Activated CD4-positive, alpha-beta memory T cell treated with anti-CD3 and anti-CD28 coated beads, Interleukin-2, amount 10 ng/mL, durations not matched to agents 7 days and 5 days (primary cell): ENCODE results near the gene CCDC183. TPM values are rescaled to one million over a fixed set of nuclear protein-coding genes. Genes with fewer than 3 reads are reported as not detected.
"Not testable (repeated sequence)": the region's sequence is repeated elsewhere in the genome, so short reads cannot be mapped to it uniquely, and the experiment has no call there.

Experiments
- CTCF ChIA-PET: fragments of 350-600 bp; sonication (Branson Sonifier 250); formaldehyde crosslinking; loops from one replicate; lab custom pipeline; 2021; ENCODE audit warnings: antibody characterized with exemption, inconsistent platforms; lab: Charles Lee
- POLR2A ChIA-PET: fragments of 350-600 bp; sonication (Branson Sonifier 250); formaldehyde crosslinking; loops from one replicate; lab custom pipeline; 2021; ENCODE audit warnings: antibody characterized with exemption; lab: Charles Lee
- DNase-seq: peaks from one replicate; pipeline ENCODE4 v3.0.0-alpha.2; 2020
- H3K27ac Mint-ChIP-seq: one replicate; pipeline ENCODE4 v1.8.0; 2021; ENCODE audit warnings: mild to moderate bottlenecking, mixed read lengths
- H3K27me3 Mint-ChIP-seq: one replicate; pipeline ENCODE4 v1.8.0; 2021; ENCODE audit warnings: mixed read lengths
- H3K36me3 Mint-ChIP-seq: one replicate; pipeline ENCODE4 v1.8.0; 2021; ENCODE audit warnings: low read depth, mixed read lengths
- H3K4me1 Mint-ChIP-seq: one replicate; pipeline ENCODE4 v1.8.0; 2021; ENCODE audit warnings: mixed read lengths
- H3K4me3 Mint-ChIP-seq: one replicate; pipeline ENCODE4 v1.8.0; 2021; ENCODE audit warnings: mild to moderate bottlenecking, mixed read lengths
- H3K9me3 Mint-ChIP-seq: one replicate; pipeline ENCODE4 v1.8.0; 2021; ENCODE audit warnings: mixed read lengths
- total RNA-seq, 2 experiments: library from RNA; stranded (reverse); gene quantifications; one replicate each; pipeline ENCODE4 v1.2.3, GENCODE V29; 2021

Gene CCDC183
- total RNA-seq, 2 experiments from 2014 or later = 0.96 to 1.4 TPM

DNA sequence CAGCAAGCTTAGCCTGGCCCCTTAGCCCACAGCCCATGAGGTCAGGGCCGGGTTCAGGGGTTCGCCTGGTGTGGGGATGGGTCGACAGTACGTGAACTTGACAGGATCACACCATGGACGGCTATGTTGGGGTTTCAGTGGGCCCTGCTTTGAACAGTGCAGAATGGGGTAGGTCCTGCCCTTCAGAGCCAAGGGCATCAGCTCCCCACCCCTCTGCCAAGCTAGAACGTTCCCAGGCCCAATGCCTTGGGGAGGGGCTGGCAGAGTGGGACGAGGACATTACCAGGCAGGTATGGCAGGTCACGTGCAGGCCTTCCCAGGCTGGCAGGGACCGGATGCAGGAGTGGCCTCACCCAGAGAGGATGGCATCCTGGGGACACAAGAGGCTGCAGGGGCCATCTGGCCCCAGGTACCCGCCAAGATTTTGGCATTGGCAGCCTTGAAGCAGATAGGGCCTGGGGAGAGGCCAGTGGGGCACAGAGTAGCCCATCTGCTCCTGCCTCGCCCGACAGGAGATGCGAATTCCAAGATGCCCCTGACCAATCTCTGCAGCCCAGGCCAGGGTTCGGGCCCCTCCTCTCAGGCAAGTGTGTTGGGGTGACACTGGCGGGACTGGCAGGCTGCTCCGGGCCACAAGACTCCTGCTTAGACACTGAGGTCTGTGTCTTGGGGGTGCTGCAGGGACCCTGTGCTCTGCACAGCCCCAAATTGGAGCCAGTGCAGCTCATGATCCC, 45.7 kb downstream of the CCDC183 start:
- Mint-ChIP-seq H3K4me1 (peaks cover 20% of the 10 kb centered on the region), H3K36me3 (peaks cover 11% of the 10 kb centered on the region), H3K27ac (peak overlapping the region; percentile 64), H3K4me3 (peak overlapping the region; percentile 84)
- POLR2A ChIA-PET = interaction anchor here (0.7 to 1.8 kb wide), 10 partner anchors 13 to 399 kb away, joined by 3 to 10 read pairs (median 4); partner anchors contain the start of genes EDF1, FBXW5, RABL6 and TUBB4B
- not testable (repeated sequence) for H3K27me3 Mint-ChIP-seq, DNase-seq, H3K9me3 Mint-ChIP-seq
- CTCF ChIA-PET = interaction anchor here (0.8 to 2.8 kb wide), 31 partner anchors 10 to 395 kb away, joined by 3 to 34 read pairs (median 5); partner anchors contain the start of genes FUT7, PAXX, RABL6 and TMEM141

GRCh38 chr9:136842380-136842948, 46.3 kb downstream of the CCDC183 start, which contains the start of gene AJM1:
TSS of gene AJM1 (plus strand) at chr9:136842478. CDS start at chr9:136844415, 1,937 bp downstream.
- H3K9me3 Mint-ChIP-seq = not testable (repeated sequence)
- ChIA-PET POLR2A (interaction anchor here (1.1 to 1.8 kb wide), 11 partner anchors 13 to 398 kb away, joined by 3 to 10 read pairs (median 4); partner anchors contain the start of genes EDF1, FBXW5, RABL6 and TUBB4B), CTCF (interaction anchor here (0.7 to 2.8 kb wide), 34 partner anchors 11 to 394 kb away, joined by 3 to 34 read pairs (median 5); partner anchors contain the start of genes FUT7, PAXX, RABL6 and TMEM141)
- H3K4me3 Mint-ChIP-seq = peak within 1 kb of the TSS; percentile 84
- DNase-seq = peak; percentile 86
- peaks cover 24% of the 10 kb centered on the region for H3K4me1 Mint-ChIP-seq
- peak within 1 kb of the TSS; percentile 64 for H3K27ac Mint-ChIP-seq
- peaks cover 11% of the 10 kb centered on the region for H3K27me3 Mint-ChIP-seq
- H3K36me3 Mint-ChIP-seq = peaks cover 12% of the 10 kb centered on the region

- ChIA-PET CTCF (interaction anchor here (1.2 to 2.8 kb wide), 20 partner anchors 11 to 224 kb away, joined by 3 to 34 read pairs (median 7); partner anchors contain the start of genes FUT7, RABL6, TMEM141 and TRAF2), POLR2A (interaction anchor here (0.6 to 2.3 kb wide), 11 partner anchors 14 to 397 kb away, joined by 3 to 10 read pairs (median 4); partner anchors contain the start of genes EDF1, FBXW5 and TUBB4B)
- H3K27ac Mint-ChIP-seq = peak overlapping the region; percentile 26
Observed at GRCh38 chr9:136843159-136843800, 47.1 kb downstream of the CCDC183 start.

GRCh38 chr9:136843801-136844740, 47.9 kb downstream of the CCDC183 start:
- peaks cover 18% of the 10 kb centered on the region for H3K27me3 Mint-ChIP-seq
- H3K4me1 Mint-ChIP-seq = peaks cover 29% of the 10 kb centered on the region
- DNase-seq = peak; percentile 67
- H3K36me3 Mint-ChIP-seq = peaks cover 17% of the 10 kb centered on the region
- H3K9me3 Mint-ChIP-seq, H3K27ac Mint-ChIP-seq: not testable (repeated sequence)
- POLR2A ChIA-PET = interaction anchor here (0.8 to 2.3 kb wide), 5 partner anchors 36 to 396 kb away, joined by 3 to 6 read pairs (median 4); partner anchors contain the start of genes RABL6 and TUBB4B
- H3K4me3 Mint-ChIP-seq = peak overlapping the region; percentile 56
- CTCF ChIA-PET = interaction anchor here (0.8 to 2.8 kb wide), 8 partner anchors 34 to 220 kb away, joined by 3 to 34 read pairs (median 6); partner anchors contain the start of genes FUT7 and RABL6

More at GRCh38 chr9:136843159-136843800, 47.1 kb downstream of the CCDC183 start:
- peaks cover 17% of the 10 kb centered on the region for H3K36me3 Mint-ChIP-seq
- peaks cover 18% of the 10 kb centered on the region for H3K27me3 Mint-ChIP-seq
- not testable (repeated sequence) for DNase-seq, H3K9me3 Mint-ChIP-seq
- peaks cover 29% of the 10 kb centered on the region for H3K4me1 Mint-ChIP-seq
- peak overlapping the region; percentile 56 for H3K4me3 Mint-ChIP-seq

DNA sequence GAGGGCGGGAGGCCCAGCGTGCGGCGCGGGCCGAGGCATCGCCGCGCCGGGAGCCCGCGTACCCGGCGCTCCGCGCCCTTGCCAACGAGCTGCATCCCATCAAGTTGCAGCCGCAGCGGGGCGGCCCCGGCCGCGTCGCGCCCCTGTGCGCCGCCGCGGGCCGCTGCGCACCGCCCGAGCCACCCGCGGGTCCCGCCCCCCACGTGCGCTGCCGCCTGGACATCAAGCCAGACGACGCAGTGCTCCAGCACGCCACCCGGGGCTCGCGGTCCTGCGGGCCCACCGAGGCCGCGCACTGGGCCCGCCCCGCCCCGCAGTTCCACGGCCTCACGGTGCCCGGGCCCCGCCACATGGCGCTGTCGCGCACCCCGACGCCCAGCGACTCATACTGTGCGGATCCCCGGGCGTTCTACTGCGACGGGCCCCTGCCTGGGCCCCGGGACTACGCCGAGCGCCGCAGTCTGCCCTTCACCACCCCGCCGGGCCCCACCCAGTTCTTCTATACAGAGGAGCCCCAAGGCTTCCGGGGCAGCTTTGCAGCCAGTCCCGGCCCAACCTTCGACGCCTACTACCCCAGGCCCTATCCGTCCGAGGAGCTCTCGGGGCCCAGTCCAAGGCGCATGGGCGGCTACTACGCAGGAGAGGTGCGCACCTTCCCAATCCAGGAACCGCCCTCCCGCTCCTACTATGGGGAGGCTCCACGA, 48.8 kb downstream of the CCDC183 start:
- H3K27me3 Mint-ChIP-seq = peaks cover 18% of the 10 kb centered on the region
- POLR2A ChIA-PET = interaction anchor here (1.5 to 2.3 kb wide), 2 partner anchors 37 to 190 kb away, joined by 5 to 6 read pairs; no protein-coding TSS in a partner anchor
- CTCF ChIA-PET = interaction anchor here (1.0 to 1.8 kb wide), 2 partner anchors 57 to 74 kb away, joined by 4 to 5 read pairs; no protein-coding TSS in a partner anchor
- DNase-seq = no peak
- H3K9me3 Mint-ChIP-seq = no peaks in the 10 kb centered on the region
- H3K36me3 Mint-ChIP-seq = peaks cover 18% of the 10 kb centered on the region
- H3K4me3 Mint-ChIP-seq = peak overlapping the region; percentile 30
- H3K27ac Mint-ChIP-seq = peak overlapping the region; percentile 16
- H3K4me1 Mint-ChIP-seq = peaks cover 32% of the 10 kb centered on the region

GRCh38 chr9:136845465-136846260, 49.5 kb downstream of the CCDC183 start:
- peak overlapping the region; percentile 16 for H3K27ac Mint-ChIP-seq
- peak overlapping the region; percentile 30 for H3K4me3 Mint-ChIP-seq
- POLR2A ChIA-PET = interaction anchor here (1.5 to 2.3 kb wide), 2 partner anchors 36 to 190 kb away, joined by 5 to 6 read pairs; no protein-coding TSS in a partner anchor
- CTCF ChIA-PET = interaction anchor here (1.0 kb wide), 1 partner anchor 73 kb away, joined by 4 read pairs; no protein-coding TSS in a partner anchor
- peaks cover 18% of the 10 kb centered on the region for H3K27me3 Mint-ChIP-seq
- DNase-seq = no peak
- peaks cover 32% of the 10 kb centered on the region for H3K4me1 Mint-ChIP-seq
- H3K36me3 Mint-ChIP-seq = peaks cover 15% of the 10 kb centered on the region
- H3K9me3 Mint-ChIP-seq = no peaks in the 10 kb centered on the region

DNA sequence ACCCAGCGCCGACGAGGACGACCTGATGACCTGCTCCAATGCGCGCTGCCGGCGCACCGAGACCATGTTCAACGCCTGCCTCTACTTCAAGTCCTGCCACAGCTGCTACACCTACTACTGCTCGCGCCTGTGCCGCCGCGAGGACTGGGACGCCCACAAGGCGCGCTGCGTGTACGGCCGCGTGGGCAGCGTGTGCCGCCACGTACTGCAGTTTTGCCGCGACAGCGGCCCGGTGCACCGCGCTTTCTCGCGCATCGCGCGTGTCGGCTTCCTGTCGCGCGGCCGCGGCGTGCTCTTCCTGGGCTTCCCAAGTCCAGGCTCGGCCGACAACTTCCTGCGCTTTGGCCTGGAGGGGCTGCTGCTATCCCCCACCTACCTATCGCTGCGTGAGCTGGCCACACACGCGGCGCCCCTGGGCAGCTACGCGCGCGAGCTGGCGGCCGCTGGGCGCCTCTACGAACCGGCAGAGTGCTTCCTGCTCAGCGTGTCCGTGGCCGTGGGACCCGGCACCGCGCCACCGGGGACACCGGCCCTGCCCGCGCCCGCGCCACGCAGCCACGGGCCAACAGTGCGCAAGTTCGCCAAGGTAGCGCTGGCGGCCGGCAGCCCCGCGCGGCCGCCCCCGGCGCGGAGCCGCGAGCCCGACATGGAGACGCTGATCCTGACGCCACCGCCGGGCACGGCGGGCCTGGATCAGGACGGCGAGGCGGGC, 50.4 kb downstream of the CCDC183 start:
- H3K27me3 Mint-ChIP-seq = peaks cover 18% of the 10 kb centered on the region
- peak overlapping the region; percentile 44 for H3K27ac Mint-ChIP-seq
- CTCF ChIA-PET = interaction anchor here (0.5 to 2.6 kb wide), 2 partner anchors 12 to 188 kb away, joined by 3 to 9 read pairs; no protein-coding TSS in a partner anchor
- H3K4me1 Mint-ChIP-seq = peaks cover 32% of the 10 kb centered on the region
- peak overlapping the region; percentile 10 for H3K4me3 Mint-ChIP-seq
- DNase-seq = no peak
- POLR2A ChIA-PET = interaction anchor here (2.2 to 3.0 kb wide), 2 partner anchors 35 to 97 kb away, joined by 8 to 19 read pairs; partner anchors contain the start of gene FBXW5
- H3K9me3 Mint-ChIP-seq = no peaks in the 10 kb centered on the region
- H3K36me3 Mint-ChIP-seq = peaks cover 13% of the 10 kb centered on the region

DNA sequence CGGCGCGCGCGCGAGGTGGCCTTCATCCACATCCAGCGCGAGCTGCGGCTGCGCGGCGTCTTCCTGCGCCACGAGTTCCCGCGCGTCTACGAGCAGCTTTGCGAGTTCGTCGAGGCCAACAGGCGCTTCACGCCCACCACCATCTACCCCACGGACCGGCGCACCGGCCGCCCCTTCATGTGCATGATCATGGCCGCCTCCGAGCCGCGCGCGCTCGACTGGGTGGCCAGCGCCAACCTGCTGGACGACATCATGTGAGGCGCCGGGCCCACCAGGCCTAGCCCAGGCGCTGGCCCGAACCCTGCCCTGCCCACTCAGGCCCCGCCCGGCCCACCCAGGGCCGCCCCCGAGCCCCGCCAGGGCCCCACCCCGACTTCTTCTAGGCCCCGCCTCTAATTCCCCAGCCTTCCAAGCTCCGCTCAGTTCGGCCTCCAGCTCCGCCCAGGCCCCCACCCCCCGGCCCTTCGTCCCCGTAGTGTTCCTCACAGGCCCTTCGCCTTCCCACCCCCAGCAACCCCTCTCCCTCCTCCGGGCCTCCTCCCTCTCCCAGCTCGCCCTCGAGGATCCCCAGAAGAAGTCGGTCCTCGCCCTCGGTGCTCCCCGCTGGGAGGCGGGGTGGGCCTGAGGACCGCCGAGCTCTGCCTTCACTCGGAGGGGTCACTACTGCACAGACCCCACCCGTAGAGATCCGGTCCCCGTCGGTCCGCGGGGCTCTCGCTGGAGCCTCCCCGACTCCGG, 51.1 kb downstream of the CCDC183 start:
- POLR2A ChIA-PET = interaction anchor here (0.7 to 3.0 kb wide), 5 partner anchors 13 to 97 kb away, joined by 3 to 19 read pairs (median 5); partner anchors contain the start of genes FBXW5 and TRAF2
- Mint-ChIP-seq H3K9me3 (no peaks in the 10 kb centered on the region), H3K27me3 (peaks cover 18% of the 10 kb centered on the region), H3K4me1 (peaks cover 28% of the 10 kb centered on the region), H3K36me3 (peaks cover 13% of the 10 kb centered on the region), H3K4me3 (peak overlapping the region; percentile 93), H3K27ac (peak overlapping the region; percentile 80)
- DNase-seq = peak; percentile 40
- CTCF ChIA-PET = interaction anchor here (0.5 to 2.6 kb wide), 2 partner anchors 12 to 188 kb away, joined by 3 to 9 read pairs; no protein-coding TSS in a partner anchor

- H3K27me3 Mint-ChIP-seq = peaks cover 18% of the 10 kb centered on the region
- POLR2A ChIA-PET = interaction anchor here (0.7 to 3.0 kb wide), 5 partner anchors 13 to 96 kb away, joined by 3 to 19 read pairs (median 5); partner anchors contain the start of genes FBXW5 and TRAF2
- peak overlapping the region; percentile 93 for H3K4me3 Mint-ChIP-seq
- CTCF ChIA-PET = interaction anchor here (0.6 to 2.6 kb wide), 3 partner anchors 13 to 187 kb away, joined by 3 to 9 read pairs (median 4); partner anchors contain the start of gene TMEM141
- DNase-seq = peak; percentile 88
- no peaks in the 10 kb centered on the region for H3K9me3 Mint-ChIP-seq
- H3K27ac Mint-ChIP-seq = peak overlapping the region; percentile 80
- H3K4me1 Mint-ChIP-seq = peaks cover 26% of the 10 kb centered on the region
- H3K36me3 Mint-ChIP-seq = peaks cover 13% of the 10 kb centered on the region
Observed at GRCh38 chr9:136847826-136848392, 51.8 kb downstream of the CCDC183 start.
